Measurements from ENCODE around the gene C2orf15.
"Not testable (repeated sequence)": the region's sequence is repeated elsewhere in the genome, so short reads cannot be mapped to it uniquely, and the experiment has no call there.

Gene C2orf15, protein sequence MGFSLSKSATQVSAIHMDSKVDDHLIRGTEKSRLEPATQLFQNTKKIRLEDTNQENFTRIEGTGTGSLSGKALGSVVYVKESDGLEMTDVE

DNA sequence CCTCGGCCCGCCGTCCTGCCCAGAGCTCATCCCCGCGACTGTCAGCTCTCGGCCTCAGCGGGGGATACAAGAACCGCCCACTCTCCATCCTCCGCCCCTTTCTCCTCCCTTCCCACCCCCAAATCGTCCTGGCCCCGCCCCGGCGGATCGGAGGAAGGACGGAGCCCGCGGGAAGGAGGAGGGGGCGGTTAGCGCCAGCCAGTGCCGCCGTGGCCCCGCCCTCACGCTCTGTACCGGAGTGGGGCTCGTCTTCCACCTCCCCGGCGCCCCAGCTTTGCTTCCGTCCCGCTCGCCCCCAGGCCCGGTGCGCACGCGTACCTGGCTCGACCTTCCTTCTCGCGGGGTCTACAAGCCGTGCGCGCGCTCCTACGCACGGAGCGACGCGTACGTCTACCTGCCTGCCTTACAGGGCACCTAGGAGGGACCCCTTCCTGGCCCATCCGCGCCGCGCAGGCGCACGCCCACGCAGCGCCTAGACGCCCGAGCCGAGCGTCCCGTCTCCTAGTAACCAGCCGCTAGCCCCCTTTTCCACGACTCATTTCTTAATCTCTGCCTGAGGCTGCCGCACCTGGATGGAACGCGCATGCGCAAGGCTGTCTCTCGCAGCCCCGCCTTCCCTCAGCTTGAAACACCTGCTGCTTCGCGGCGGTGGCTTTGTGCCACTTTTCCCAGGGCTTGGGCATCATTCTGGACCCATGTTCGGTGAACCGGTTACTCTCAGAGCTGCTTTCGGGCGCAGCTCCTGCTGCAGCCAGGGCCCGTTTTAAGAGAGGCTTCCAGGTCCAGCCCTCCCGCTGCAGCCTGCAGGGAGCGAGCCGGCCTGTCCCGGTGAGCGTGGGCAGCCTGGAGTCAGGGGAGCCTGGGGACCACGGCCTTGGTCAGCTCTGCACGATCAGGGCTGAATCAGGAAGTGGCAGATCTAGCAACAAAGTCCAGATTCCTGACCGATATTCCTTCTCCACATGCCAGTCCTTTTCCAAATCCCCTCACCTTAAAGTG is at the start of gene C2orf15:
C2orf15 (plus strand) TSS at position 598 of the 999 bp plus-strand sequence. CDS start 8,852 bp downstream, outside the sequence.
- peak; percentile 84 for DNase-seq (ENCODE audit: low read depth)

DNA sequence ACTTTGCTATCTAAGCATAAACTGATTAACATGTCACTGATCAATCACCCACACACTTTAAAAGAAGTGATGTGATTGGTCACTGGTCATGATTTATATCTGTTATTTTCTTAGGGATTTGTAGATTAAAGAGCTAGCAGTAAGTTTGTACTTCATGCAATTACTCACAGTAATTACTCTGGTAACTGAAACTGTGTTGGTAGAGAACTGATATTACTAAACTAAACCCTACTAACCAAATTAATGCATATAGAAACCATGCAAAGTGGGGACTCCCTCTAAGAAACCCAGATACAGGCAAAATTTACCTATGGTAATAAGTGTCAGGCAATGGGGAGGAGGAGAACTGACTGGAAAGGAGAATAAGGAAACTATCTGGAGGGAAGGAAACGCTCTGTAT is 44.8 kb upstream of the C2orf15 start:
- no peak for DNase-seq (ENCODE audit: low read depth)

DNA sequence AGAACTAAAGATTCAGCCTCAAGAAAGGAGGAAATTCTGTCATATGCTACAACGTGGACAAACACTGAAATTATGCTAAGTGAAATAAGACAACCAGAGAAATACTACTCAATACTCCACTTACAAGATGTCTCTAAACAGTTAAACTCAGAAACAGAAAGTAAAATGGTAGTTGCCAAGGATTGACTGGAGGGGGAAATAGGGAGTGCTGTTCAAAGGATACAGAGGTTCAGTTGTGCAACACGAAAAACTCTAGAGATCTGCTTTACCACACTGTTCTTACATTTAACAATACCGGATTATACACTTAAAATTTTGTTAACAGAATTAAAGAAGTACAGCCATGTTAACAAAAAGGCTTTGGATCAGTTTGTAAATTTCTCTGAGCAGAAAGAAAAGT is 39.8 kb upstream of the C2orf15 start:
- no peak for DNase-seq (ENCODE audit: low read depth)

DNA sequence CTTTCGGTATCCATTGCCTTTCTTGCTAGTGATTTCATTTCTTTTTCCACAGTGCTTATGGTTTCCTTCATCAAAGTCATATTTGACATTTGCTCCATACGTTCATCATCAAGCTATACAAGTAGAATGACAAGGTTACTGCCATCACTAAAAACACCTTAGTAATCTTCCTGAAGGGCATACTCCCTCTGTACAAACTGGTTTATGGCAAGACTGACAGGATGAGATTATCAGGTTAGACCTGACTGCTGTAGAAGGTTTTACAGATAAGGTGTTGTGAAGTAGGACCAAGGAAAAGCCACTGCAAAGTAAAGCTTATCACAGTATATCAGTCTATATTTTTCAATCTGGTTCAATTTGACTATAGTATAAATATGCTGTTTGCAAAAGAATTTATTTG is 37.5 kb upstream of the C2orf15 start:
- DNase-seq (ENCODE audit: low read depth): no peak

DNA sequence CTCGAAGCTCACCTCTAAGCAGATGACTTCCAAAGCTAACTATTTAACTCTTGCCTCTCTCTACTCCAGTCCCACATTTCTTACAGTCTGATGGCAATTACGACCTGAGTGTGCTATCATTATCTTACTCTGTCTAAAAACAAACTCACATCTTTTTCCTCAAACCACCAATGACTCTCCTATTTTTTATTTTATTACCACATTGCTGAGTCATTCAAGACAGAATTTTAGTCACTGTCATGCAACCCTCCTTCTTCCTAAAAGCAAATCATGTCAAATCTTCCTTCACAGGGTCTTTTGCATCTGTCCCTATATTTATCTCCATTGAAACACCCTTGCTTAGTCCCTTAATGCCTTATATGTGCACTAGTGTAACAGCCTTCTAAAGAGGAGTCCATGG is 34.6 kb upstream of the C2orf15 start:
- DNase-seq (ENCODE audit: low read depth): no peak

DNA sequence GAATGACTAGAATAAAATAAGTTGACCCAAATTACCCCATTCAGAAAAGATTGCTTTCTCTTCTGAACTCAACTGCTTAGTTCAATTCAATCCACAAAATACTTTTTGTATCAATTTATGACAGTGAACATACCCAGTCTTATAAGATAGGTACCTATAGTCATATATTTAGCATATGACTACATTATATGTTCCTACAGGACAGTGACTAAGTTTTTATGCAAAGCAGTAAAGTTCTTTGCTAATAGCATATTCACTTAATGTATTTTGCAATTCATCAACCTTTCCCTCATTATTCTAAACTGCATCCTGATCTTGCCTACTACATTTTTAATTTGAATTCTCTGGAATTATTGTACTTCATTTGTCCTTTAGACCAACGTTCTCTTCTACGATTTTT is 30.3 kb upstream of the C2orf15 start:
- DNase-seq (ENCODE audit: low read depth): no peak

DNA sequence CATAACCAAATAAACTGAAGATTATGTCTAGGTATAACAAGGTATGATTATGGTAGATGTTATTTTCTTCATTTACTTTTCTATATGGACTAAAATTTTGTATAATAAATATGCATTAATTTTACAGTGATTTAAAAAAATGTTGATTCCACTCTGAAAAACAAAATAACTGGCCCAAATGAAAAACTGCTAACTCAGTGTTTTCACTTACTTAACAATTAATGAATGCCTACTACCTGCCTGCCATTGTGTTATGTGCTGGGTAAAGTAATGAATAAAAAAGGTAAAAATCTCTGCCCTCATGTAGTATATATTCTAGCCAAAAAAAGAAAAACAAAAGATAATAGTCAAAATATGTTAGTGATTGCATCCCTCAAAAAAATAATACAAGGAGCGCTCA is 29.6 kb upstream of the C2orf15 start:
- no peak for DNase-seq (ENCODE audit: low read depth)

DNA sequence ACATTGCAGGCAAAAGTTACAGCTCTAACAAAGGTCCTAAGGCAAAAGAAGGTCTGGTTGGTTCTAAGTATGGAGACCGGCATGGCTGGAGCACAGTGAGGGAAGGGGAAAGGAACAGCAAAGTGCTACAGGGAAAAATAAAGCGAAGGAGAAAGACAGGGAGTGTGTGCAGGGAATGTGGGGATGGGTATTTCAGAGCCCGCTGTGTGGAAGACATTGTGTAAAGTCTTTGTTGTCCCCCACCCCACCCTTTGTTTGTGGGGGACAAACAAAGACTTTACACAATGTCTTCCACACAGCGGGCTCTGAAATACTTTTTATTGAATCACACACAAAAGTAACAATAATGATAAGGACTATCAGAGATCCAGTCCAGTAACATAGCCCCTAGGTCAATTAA is 28.9 kb upstream of the C2orf15 start:
- no peak for DNase-seq (ENCODE audit: low read depth)

DNA sequence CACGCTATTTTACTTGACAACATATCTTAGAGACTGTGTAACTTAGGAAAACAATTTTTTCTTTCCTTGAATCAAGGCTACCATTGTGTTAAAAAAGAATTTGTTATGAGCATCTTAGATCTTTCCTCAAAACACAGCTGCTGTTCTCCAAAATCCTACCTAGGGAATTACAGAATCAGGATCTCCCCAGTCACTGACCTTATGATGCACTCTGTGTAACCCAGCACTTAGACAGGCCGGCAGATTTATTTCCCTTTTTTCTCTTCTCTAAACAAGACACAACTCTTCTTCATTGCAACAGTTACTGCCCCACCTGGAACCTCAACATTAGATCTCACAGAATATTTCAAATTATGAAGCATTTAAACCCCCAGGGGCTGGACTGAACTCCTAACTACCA is 13.5 kb upstream of the C2orf15 start:
- no peak for DNase-seq (ENCODE audit: low read depth)

DNA sequence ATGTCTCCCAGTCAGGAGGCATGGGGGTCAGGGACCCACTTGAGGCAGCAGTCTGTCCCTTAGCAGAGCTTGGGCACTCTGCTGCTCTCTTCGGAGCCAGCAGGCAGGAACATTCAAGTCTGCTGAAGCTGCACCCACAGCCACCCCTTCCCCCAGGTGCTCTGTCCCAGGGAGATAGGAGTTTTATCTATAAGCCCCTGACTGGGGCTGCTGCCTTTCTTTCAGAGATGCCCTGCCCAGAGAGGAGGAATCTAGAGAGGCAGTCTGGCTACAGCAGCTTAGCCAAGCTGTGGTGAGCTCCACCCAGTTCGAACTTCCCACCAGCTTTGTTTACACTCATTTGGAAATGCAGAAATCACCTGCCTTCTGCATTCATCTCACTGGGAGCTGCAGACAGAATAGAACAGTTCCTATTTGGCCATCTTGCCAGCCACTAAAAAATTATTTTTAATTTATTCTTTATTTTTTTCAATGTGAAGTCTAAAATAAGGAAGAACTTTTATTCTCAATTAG is 6.4 kb upstream of the C2orf15 start:
- not testable (repeated sequence) for DNase-seq (ENCODE audit: low read depth)

DNA sequence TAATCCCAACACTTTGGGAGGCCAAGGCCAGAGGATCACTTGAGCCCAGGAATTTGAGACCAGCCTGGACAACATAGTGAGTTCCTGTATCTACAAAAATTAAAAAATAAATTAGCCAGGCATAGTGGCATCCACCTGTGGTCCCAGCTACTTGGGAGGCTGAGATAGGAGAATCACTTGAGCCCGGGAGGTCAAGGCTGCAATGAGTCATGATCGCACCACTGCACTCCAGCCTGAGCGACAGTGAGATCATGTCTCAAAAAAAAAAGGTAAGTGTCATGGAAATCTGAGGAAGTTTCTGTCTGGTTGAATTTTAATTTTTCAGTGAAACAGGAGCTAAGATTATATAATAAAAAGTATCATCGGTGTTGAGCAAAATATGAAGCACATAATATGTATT is 2.5 kb upstream of the C2orf15 start:
- DNase-seq (ENCODE audit: low read depth): no peak

DNA sequence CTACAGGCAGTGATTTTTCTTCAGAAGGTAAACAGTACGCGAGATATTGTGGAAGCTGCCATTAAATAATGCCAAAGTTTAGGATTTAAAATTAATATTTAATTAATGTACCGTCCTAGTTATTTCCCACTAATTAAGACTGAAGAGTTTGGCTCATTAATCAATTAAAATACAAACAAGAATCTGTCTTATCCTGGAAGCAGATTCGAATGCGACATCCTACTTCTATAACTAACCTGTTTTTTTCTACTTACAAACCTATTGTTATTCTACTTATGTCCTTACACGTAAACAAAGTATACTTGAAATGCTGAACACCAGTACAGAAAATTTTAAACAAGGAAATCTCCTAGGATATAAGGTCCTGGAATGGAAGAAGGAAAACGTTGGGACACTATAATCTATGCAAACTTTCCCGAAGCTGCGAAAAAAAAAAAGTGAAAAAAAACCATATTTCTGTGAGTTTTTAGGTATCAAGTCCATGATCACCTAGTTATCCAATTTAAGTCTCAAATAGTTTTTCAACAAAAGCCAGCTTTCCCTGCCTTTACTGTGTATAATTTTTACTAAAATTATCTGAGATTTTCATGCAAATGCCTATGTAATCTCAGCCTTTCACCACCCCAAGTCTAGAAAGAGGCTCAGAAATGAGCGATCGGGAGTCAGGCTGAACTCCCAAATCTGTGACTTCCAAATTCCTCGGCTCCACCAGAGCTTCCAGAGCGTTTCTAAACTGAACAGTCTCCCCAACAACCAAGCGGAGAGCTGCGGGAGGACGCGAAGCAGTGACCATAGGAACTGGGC is 1.2 kb upstream of the C2orf15 start:
- no peak for DNase-seq (ENCODE audit: low read depth)

DNA sequence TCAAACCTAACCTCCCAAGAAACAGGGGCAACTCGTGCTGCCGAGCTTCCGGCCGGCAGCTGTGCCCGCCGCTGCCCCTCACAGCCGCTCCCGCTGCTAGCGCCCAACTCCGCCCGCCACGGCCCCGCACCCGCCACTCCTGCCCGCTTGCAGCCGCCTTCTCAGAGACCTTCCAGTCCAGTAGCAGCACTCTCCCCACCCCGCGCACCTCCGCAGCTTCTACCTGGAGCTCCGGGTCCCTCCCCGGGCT is 722 bp upstream of the C2orf15 start:
- peak; percentile 43 for DNase-seq (ENCODE audit: low read depth)

DNA sequence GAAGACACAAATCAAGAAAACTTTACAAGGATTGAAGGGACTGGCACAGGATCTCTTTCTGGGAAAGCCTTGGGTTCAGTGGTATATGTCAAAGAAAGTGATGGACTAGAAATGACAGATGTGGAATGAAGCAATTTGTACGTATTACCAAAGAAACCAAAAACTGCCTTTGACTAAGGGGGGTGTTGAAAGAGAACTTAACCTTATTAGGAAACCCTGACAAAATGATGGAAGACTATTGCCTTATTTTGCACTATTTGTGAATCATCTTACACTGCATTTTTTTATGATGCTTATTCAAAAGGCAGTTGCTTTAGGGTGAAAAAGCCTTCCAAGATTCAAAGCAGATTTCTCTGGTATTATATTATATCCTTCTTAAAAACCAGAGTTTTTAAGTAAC is 9.2 kb downstream of the C2orf15 start:
- no peak for DNase-seq (ENCODE audit: low read depth)

DNA sequence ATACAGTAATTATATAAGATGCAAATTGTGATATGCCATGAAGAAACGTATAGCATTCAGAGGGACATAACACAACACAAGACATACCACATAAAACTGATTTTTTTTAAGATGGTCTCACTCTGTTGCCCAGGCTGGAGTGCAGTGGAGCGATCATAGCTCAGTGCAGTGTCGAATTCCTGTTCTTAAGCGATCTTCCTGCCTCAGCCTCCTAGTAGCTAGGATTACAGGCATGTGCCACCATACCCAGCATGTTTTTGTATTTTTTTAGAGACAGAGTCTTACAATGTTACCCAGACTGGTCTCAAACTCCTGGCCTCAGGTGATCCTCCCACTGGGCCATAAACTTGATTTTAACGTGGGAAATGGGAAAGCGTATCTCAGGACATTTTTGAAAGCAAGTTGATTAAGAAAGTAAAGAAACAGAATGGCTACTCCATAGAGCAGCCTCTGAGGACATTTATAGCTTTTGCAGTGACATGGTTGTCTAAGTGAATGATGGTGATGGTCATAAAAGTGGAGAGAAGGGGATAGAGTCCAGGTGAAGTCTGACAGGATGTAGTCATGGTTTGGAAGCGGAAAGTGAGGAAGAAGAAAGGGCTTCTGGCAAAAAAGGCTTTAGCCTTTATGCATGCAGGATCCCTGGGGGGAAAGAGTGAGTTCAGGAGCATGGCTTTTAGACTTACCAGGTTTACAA is 10.8 kb downstream of the C2orf15 start:
- DNase-seq (ENCODE audit: low read depth): no peak

DNA sequence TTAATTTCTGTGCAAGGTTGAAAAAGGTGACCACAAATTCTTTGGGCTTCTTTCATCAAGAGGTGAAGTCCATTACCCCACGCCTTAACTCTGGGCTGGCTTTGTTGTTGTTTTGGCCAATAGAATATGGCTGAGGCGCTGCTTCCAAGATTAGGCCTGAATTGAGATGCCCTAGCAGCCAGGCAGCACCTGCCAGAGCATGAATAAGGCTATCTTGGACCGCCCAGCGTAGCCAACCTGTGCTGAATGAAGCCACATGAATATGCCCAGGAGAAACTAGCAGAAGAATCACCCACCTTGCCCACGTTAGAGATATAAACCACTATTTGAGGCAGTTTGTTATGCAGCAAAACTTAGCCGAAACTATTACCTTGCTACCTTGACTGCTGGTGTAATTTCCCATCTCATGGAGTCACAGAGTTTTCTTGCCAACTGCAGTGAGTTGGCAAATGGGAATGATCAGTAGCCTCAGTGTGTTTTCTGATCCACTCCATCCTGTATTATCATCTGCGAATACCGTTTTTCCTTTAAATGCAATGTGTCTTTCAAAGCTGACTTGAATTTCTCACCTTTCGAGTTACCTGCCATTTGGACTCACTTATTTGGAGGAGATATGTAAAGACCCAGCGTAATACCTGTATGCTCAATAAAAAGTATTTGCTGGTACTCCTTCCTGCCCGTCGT is 12.6 kb downstream of the C2orf15 start:
- no peak for DNase-seq (ENCODE audit: low read depth)

DNA sequence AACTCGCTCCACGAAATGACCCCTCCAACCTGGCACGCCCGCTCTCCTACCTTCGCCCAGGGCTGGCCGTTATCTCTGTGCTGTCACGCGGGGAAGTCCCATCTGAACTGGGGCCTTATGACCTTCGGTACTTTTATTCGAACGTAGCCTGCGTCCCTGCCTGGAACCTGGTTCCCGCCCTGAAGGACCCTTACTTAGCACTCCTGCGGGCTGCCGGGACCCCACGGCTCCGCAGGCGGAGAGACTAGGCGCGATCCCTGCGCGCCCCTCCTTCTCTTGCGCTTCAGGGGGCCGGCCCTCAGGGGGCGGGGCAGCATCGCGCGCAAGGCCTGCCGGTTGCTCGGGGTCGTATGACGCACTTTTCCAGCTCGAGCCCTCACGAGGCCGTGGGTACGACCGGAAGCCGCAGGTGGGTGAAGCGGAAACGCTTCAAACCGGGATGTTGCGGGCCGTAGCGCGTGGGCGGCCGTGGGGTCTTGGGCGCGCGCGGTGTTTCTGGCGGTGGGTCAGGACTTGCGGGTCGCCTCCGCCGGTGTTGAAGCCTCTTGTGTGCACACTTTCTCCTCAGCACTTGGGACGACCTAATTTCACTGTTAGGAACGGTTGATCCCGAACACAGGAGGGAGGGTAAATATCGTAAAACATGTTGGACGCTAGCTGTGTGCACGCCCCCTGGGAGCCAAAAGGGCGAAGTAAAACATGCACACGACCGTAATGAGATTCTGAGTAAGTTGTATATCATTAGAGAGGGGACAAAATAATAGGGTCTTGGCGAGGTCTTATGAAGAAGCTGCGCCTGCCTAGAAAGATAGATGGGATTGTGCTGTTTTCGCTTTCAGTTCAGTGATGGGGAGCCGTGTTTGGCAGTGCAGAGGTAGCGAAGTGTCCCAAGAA is 13.4 kb downstream of the C2orf15 start, which contains the start of the genes LIPT1 and TSGA10:
LIPT1 (plus strand) TSS at position 325 of the 894 bp plus-strand sequence. CDS start 6,991 bp downstream, outside the sequence.
TSGA10 (minus strand) TSS at position 300 of the 894 bp plus-strand sequence. CDS start 45,503 bp downstream, outside the sequence.
- DNase-seq (ENCODE audit: low read depth): peak; percentile 74

DNA sequence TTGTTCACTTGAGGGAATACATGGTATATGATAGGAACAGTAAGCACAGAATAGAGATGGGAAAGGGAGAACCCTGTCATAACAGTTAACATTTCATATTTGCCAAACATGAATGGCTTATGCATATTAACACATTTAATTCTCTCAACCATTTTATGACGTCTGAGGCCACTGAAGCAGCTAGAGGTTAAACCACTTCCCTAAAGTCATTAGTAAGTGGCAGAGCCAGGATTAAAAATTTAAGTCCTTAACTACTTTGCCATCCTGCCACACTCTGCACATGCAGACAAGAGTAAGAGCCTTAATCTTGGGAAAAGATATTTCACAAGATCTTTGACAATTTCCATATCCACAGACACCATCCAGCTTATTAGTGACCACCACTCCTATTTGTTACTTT is 15.4 kb downstream of the C2orf15 start:
- DNase-seq (ENCODE audit: low read depth): no peak

DNA sequence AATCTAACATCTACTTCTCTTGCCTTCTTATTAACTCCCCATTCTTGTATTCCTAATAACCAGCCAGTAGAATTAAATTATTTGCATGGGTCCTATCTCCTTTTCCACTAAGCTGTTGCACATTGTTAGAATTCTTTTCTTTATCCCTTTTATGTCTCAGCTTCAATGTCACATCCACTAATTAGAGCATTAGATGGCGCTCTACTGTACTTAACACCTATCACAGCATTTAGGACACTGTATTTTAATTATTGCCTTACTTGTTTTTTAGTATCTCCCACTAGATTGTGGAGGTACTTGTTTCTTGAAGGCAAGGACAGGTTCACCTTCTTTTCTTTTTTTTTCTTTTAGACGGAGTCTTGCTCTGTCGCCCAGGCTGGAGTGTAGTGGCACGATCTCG is 17.1 kb downstream of the C2orf15 start:
- no peak for DNase-seq (ENCODE audit: low read depth)

DNA sequence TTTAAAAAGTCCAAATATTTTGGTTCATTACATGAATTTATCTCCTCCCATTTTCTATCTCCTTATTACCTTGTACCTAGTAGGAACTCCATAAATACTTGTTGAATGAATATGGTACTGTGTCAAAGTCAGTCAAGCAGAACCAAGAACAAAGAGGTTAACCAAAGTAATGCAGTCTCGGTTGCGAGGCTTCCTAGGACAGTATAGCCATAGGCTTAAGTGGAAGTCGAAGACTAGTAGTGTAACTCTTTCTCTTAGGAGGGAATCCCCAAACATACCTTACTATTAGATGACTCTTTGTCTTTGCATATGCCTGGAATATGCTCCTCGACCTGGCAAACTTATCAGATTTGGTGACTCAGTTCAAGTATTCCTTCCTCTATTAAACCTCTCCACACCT is 18.1 kb downstream of the C2orf15 start:
- no peak for DNase-seq (ENCODE audit: low read depth)

All from HS-27A (cell line).